Type B pancreatic cell (in vitro differentiated cells): Measurements from ENCODE around the gene COA8. TPM values are rescaled to one million over a fixed set of nuclear protein-coding genes. Genes with fewer than 3 reads are reported as not detected.
A peak's percentile ranks its signal among the peaks of the same experiment; 100 is the strongest.

Experiments
- DNase-seq: peaks from one replicate; pipeline ENCODE4 v3.0.0; 2021; ENCODE audit warnings: mixed read lengths; ENCODE audit not compliant: unreplicated experiment; ENCODE audit errors: extremely low spot score
- H3K27ac Mint-ChIP-seq: 2 replicates; pipeline ENCODE4 v1.8.0; 2021; ENCODE audit warnings: mild to moderate bottlenecking, mixed read lengths
- H3K27me3 Mint-ChIP-seq: 2 replicates; pipeline ENCODE4 v1.8.0; 2021; ENCODE audit warnings: mixed read lengths
- H3K36me3 Mint-ChIP-seq: 2 replicates; pipeline ENCODE4 v1.8.0; 2021; ENCODE audit warnings: mixed read lengths
- H3K4me1 Mint-ChIP-seq: one replicate; pipeline ENCODE4 v1.8.0; 2021; ENCODE audit warnings: mixed read lengths; ENCODE audit not compliant: unreplicated experiment
- H3K4me3 Mint-ChIP-seq: 2 replicates; pipeline ENCODE4 v1.8.0; 2021; ENCODE audit warnings: mild to moderate bottlenecking, mixed read lengths
- H3K9me3 Mint-ChIP-seq: 2 replicates; pipeline ENCODE4 v1.8.0; 2021; ENCODE audit warnings: mixed read lengths
- CTCF ChIP-seq: fragments of 200-600 bp; sonication (generic); conservative IDR thresholded peaks from 2 replicates; pipeline ENCODE4 v1.5.0; 2021; ENCODE audit warnings: antibody characterized with exemption, mild to moderate bottlenecking
- total RNA-seq: library from RNA; stranded (reverse); gene quantifications from 2 replicates; pipeline ENCODE4 v1.2.1, GENCODE V29; 2021; ENCODE audit warnings: low replicate concordance

COA8 gene
- total RNA-seq, 1 donor from 2014 or later, result 42.5 TPM

- H3K4me1 Mint-ChIP-seq, result peaks cover 21% of the 10 kb centered on the region
- H3K27ac Mint-ChIP-seq, result no peak overlapping the region
- H3K27me3 Mint-ChIP-seq, result no peaks in the 10 kb centered on the region
- peaks cover 9% of the 10 kb centered on the region for H3K36me3 Mint-ChIP-seq
- DNase-seq, result no peak
- H3K9me3 Mint-ChIP-seq, result no peaks in the 10 kb centered on the region
- no peak overlapping the region for H3K4me3 Mint-ChIP-seq
- TF ChIP-seq CTCF, result no peak
These were observed 30.8 kb downstream of the COA8 start for GRCh38 chr14:103593577-103593976.

- peak overlapping the region; percentile 89 for H3K27ac Mint-ChIP-seq
- peak; percentile 70 for DNase-seq
- H3K9me3 Mint-ChIP-seq, result no peaks in the 10 kb centered on the region
- peak overlapping the region; percentile 55 for H3K4me3 Mint-ChIP-seq
- peaks cover 3% of the 10 kb centered on the region for H3K36me3 Mint-ChIP-seq
- H3K27me3 Mint-ChIP-seq, result no peaks in the 10 kb centered on the region
- peaks cover 21% of the 10 kb centered on the region for H3K4me1 Mint-ChIP-seq
- TF ChIP-seq CTCF, result no peak
These were observed 31.5 kb downstream of the COA8 start for GRCh38 chr14:103594265-103594664.

DNA sequence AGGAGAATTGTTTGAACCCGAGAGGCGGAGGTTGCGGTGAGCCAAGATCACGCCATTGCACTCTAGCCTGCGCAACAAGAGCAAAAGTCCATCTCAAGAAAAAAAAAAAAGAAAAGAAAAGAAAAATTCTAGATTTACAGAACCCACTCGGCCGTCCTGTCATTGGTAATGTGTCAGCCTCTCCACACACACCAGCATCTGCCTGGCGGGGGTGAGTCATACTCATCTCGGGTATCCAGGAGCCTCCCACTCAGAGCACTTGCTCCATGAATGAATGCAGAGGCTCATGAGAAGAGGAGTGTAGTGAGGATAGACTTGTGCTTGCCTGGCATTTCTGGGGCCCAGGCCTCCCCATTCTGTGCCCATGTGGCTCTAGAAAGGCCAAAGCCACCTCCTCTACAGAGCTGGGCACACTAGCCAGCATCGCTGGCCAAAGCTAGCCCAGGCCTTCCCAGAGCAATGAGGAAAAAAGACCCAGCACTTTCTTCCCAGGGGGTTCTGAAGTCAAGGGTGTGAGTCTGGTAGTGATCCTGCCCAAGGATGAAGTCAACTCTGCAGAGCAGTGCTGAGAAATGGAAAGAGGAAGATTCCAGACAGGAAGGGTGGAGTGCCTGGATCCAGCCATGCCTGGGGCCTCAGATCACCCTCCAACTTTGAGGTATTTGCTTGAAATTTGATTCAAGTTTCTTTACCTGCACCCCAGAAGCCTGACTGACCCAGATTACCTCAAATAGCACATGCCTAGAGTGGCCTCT, 35.0 kb downstream of the COA8 start:
- no peak overlapping the region for H3K4me3 Mint-ChIP-seq
- H3K36me3 Mint-ChIP-seq, result peaks cover 3% of the 10 kb centered on the region
- peak overlapping the region; percentile 39 for H3K27ac Mint-ChIP-seq

GRCh38 chr14:103600503-103600902, 37.7 kb downstream of the COA8 start:
- Mint-ChIP-seq H3K4me3 (no peak overlapping the region), H3K9me3 (no peaks in the 10 kb centered on the region), H3K4me1 (peaks cover 7% of the 10 kb centered on the region), H3K27me3 (no peaks in the 10 kb centered on the region), H3K27ac (no peak overlapping the region), H3K36me3 (no peaks in the 10 kb centered on the region)
- peak; percentile 35 for TF ChIP-seq CTCF
- no peak for DNase-seq

More for the DNA sequence above, 35.0 kb downstream of the COA8 start:
- H3K9me3 Mint-ChIP-seq, result no peaks in the 10 kb centered on the region
- peaks cover 21% of the 10 kb centered on the region for H3K4me1 Mint-ChIP-seq
- no peak for TF ChIP-seq CTCF
- DNase-seq, result no peak
- H3K27me3 Mint-ChIP-seq, result no peaks in the 10 kb centered on the region

DNA sequence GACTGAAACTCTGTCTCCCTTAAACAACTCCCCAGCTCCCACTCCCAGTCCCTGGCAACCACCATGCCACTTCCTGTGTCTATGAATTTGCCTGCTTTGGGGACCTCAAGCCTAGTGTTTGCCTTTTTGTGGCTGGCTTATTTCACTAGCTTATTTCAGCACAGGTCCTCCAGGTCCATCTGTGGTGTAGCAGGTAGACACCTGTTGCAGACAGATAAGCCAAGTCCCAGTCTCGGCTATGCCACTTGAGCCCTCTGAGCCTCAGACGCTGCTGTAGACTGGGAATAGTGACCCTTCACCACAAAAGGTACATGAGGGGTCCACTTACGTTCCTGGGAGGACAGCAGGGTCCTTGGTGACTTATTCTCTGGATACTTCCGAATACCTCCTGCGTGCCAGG, 41.9 kb downstream of the COA8 start:
- H3K4me3 Mint-ChIP-seq, result no peak overlapping the region
- H3K9me3 Mint-ChIP-seq, result no peaks in the 10 kb centered on the region
- H3K36me3 Mint-ChIP-seq, result no peaks in the 10 kb centered on the region
- no peak for TF ChIP-seq CTCF
- H3K27ac Mint-ChIP-seq, result no peak overlapping the region
- DNase-seq, result no peak
- H3K4me1 Mint-ChIP-seq, result peaks cover 11% of the 10 kb centered on the region
- peaks cover 15% of the 10 kb centered on the region for H3K27me3 Mint-ChIP-seq
